Neural progenitor cell (in vitro differentiated cells): ENCODE measurements around the gene IQCE. TPM values are rescaled to one million over a fixed set of nuclear protein-coding genes. Genes with fewer than 3 reads are reported as not detected.

Source experiments
- DNase-seq: peaks from one replicate; pipeline ENCODE4 v3.0.0-alpha.2; 2016; ENCODE audit warnings: low spot score
- H2AFZ ChIP-seq: fragments of 200-600 bp; sonication (generic); replicated peaks from 2 replicates; pipeline ENCODE4 v1.6.1; 2016; ENCODE audit warnings: antibody characterized with exemption
- H3F3A ChIP-seq: fragments of 200-600 bp; sonication (generic); 2 replicates; pipeline ENCODE4 v1.6.1; 2016; ENCODE audit warnings: antibody characterized with exemption, low read depth
- H3K27ac ChIP-seq: fragments of 200-600 bp; sonication (generic); 2 replicates; pipeline ENCODE4 v1.5.1; 2016; ENCODE audit warnings: mild to moderate bottlenecking
- H3K27me3 ChIP-seq: fragments of 200-600 bp; sonication (generic); 2 replicates; pipeline ENCODE4 v1.6.1; 2016; ENCODE audit warnings: mild to moderate bottlenecking, moderate library complexity
- H3K36me3 ChIP-seq: fragments of 200-600 bp; sonication (generic); 2 replicates; pipeline ENCODE4 v1.5.1; 2016
- H3K4me1 ChIP-seq: fragments of 200-600 bp; sonication (generic); 2 replicates; pipeline ENCODE4 v1.6.1; 2016; ENCODE audit warnings: mixed run types
- H3K4me2 ChIP-seq: fragments of 200-600 bp; sonication (generic); 2 replicates; pipeline ENCODE4 v1.6.1; 2016
- H3K4me3 ChIP-seq: fragments of 200-600 bp; sonication (generic); 2 replicates; pipeline ENCODE4 v1.5.1; 2016
- H3K79me2 ChIP-seq: fragments of 200-600 bp; sonication (generic); 2 replicates; pipeline ENCODE4 v1.6.1; 2016; ENCODE audit warnings: low read depth
- H3K9ac ChIP-seq: fragments of 200-600 bp; sonication (generic); 2 replicates; pipeline ENCODE4 v1.6.1; 2016
- H3K9me3 ChIP-seq: fragments of 200-600 bp; sonication (generic); 2 replicates; pipeline ENCODE4 v1.5.1; 2016; ENCODE audit warnings: low read depth
- H4K20me1 ChIP-seq: fragments of 200-600 bp; sonication (generic); 2 replicates; pipeline ENCODE4 v1.6.1; 2016; ENCODE audit warnings: low read depth
- H3K27ac Mint-ChIP-seq: 3 replicates; pipeline ENCODE4 v1.8.0; 2021; ENCODE audit warnings: mixed read lengths
- H3K27me3 Mint-ChIP-seq: 2 replicates; pipeline ENCODE4 v1.8.0; 2022; ENCODE audit warnings: low read depth, mild to moderate bottlenecking, inconsistent platforms, moderate library complexity, mixed read lengths; ENCODE audit not compliant: insufficient read depth
- H3K36me3 Mint-ChIP-seq: 3 replicates; pipeline ENCODE4 v1.8.0; 2021; ENCODE audit warnings: mixed read lengths
- H3K4me1 Mint-ChIP-seq: 3 replicates; pipeline ENCODE4 v1.8.0; 2021; ENCODE audit warnings: mixed read lengths
- H3K4me3 Mint-ChIP-seq: 3 replicates; pipeline ENCODE4 v1.8.0; 2021; ENCODE audit warnings: mild to moderate bottlenecking, moderate library complexity, mixed read lengths
- H3K9me3 Mint-ChIP-seq: 3 replicates; pipeline ENCODE4 v1.8.0; 2020; ENCODE audit warnings: mixed read lengths
- EZH2 ChIP-seq: fragments of 200-600 bp; sonication (generic); IDR thresholded peaks from 2 replicates; pipeline ENCODE4 v1.6.1; 2017; ENCODE audit warnings: antibody characterized with exemption, mild to moderate bottlenecking, moderate library complexity
- EZH2phosphoT487 ChIP-seq: fragments of 200-600 bp; sonication (generic); IDR thresholded peaks from 2 replicates; pipeline ENCODE4 v1.6.1; 2017; ENCODE audit warnings: antibody characterized with exemption
- total RNA-seq: library from RNA; depleted of rRNA; stranded (reverse); fragments of >200 nt; gene quantifications from 2 replicates; pipeline ENCODE4 v1.2.3, GENCODE V29; 2015; ENCODE audit warnings: low replicate concordance
- TF ChIP-seq, protein P1 (sequence below): fragments of 200-600 bp; sonication (generic); IDR thresholded peaks from 2 replicates; pipeline ENCODE4 v1.5.1; 2017; ENCODE audit warnings: antibody characterized with exemption, mild to moderate bottlenecking

Gene IQCE
- total RNA-seq, 1 donor from 2014 or later: 4.6 TPM

GRCh38 chr7:2637066-2637471, 78.3 kb downstream of the IQCE start:
- Mint-ChIP-seq H3K27ac (no peak overlapping the region), H3K36me3 (no peaks in the 10 kb centered on the region), H3K4me1 (peaks cover 34% of the 10 kb centered on the region), H3K27me3 (peaks cover 2% of the 10 kb centered on the region), H3K4me3 (no peak overlapping the region), H3K9me3 (no peaks in the 10 kb centered on the region)
- Histone ChIP-seq H3K9me3 (no peaks in the 10 kb centered on the region), H4K20me1 (peaks cover 98% of the 10 kb centered on the region), H3K4me2 (no peak overlapping the region), H3F3A (peaks cover 18% of the 10 kb centered on the region), H3K27ac (no peak overlapping the region), H3K4me1 (peaks cover 16% of the 10 kb centered on the region), H3K9ac (no peak overlapping the region), H3K79me2 (peaks cover 89% of the 10 kb centered on the region), H3K36me3 (no peaks in the 10 kb centered on the region), H3K4me3 (no peak overlapping the region), H3K27me3 (no peaks in the 10 kb centered on the region), H2AFZ (no peak overlapping the region)
- TF ChIP-seq, protein P1, sequence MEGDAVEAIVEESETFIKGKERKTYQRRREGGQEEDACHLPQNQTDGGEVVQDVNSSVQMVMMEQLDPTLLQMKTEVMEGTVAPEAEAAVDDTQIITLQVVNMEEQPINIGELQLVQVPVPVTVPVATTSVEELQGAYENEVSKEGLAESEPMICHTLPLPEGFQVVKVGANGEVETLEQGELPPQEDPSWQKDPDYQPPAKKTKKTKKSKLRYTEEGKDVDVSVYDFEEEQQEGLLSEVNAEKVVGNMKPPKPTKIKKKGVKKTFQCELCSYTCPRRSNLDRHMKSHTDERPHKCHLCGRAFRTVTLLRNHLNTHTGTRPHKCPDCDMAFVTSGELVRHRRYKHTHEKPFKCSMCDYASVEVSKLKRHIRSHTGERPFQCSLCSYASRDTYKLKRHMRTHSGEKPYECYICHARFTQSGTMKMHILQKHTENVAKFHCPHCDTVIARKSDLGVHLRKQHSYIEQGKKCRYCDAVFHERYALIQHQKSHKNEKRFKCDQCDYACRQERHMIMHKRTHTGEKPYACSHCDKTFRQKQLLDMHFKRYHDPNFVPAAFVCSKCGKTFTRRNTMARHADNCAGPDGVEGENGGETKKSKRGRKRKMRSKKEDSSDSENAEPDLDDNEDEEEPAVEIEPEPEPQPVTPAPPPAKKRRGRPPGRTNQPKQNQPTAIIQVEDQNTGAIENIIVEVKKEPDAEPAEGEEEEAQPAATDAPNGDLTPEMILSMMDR: no peak
- TF ChIP-seq EZH2phosphoT487 (no peak), EZH2 (no peak)
- DNase-seq: no peak

- Histone ChIP-seq H3F3A (peaks cover 19% of the 10 kb centered on the region), H3K79me2 (peaks cover 89% of the 10 kb centered on the region), H3K4me2 (no peak overlapping the region), H3K27ac (peak overlapping the region; percentile 27), H3K36me3 (no peaks in the 10 kb centered on the region), H4K20me1 (peaks cover 98% of the 10 kb centered on the region), H3K27me3 (no peaks in the 10 kb centered on the region), H2AFZ (no peak overlapping the region), H3K9me3 (no peaks in the 10 kb centered on the region), H3K4me3 (no peak overlapping the region), H3K4me1 (peaks cover 16% of the 10 kb centered on the region), H3K9ac (no peak overlapping the region)
- DNase-seq: no peak
- H3K36me3 Mint-ChIP-seq: no peaks in the 10 kb centered on the region
- no peak overlapping the region for H3K4me3 Mint-ChIP-seq
- no peaks in the 10 kb centered on the region for H3K9me3 Mint-ChIP-seq
- H3K27ac Mint-ChIP-seq: no peak overlapping the region
- H3K4me1 Mint-ChIP-seq: peaks cover 34% of the 10 kb centered on the region
- H3K27me3 Mint-ChIP-seq: no peaks in the 10 kb centered on the region
- TF ChIP-seq, protein P1: no peak
- TF ChIP-seq EZH2: no peak
- no peak for TF ChIP-seq EZH2phosphoT487
These were observed 78.9 kb downstream of the IQCE start for GRCh38 chr7:2637505-2638223.

DNA sequence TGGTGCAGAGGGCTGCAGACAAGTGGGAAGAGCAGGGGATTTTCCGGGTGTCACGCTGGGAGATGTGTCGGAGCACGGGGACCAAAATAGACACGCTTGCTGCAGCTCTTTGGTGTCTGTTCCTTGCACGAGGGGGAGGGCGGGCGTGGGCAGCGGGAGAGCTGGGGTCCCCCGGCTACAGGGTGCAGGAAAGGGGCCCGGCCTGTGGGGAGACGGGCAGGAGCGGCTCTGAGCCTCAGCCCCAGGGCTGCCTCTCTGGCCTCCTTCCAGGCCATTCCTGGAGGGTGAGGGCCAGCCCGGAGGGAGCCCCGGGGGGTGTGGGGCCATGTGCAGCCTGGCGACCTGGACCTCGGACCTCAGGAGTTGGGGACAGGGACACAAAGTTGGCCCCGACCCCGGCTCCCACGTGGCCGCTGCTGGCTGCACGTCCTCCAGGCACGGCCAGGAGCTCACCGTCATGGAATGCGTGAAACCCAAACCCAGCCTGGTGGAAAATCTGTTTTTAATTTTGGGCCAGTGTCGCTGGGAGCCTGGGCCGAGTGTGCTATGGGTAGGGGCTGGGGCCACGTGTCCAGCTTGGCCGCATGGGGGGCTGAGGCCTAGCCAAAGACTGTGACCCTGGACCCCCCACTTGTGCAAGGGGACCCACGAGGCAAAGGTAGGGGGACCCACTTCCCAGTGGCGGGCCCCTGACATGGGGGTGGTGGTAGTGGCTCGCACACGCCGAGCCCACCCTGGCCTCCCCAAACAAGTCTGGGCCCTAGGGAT, 79.6 kb downstream of the IQCE start:
- H4K20me1 ChIP-seq: peaks cover 98% of the 10 kb centered on the region
- Mint-ChIP-seq H3K9me3 (no peaks in the 10 kb centered on the region), H3K27me3 (no peaks in the 10 kb centered on the region), H3K4me1 (peaks cover 31% of the 10 kb centered on the region), H3K27ac (no peak overlapping the region), H3K36me3 (no peaks in the 10 kb centered on the region), H3K4me3 (no peak overlapping the region)
- DNase-seq: no peak
- H3K27ac ChIP-seq: peak overlapping the region; percentile 27
- H3K4me3 ChIP-seq: no peak overlapping the region
- H3K9me3 ChIP-seq: no peaks in the 10 kb centered on the region
- peaks cover 89% of the 10 kb centered on the region for H3K79me2 ChIP-seq
- no peaks in the 10 kb centered on the region for H3K36me3 ChIP-seq
- no peak overlapping the region for H3K4me2 ChIP-seq
- TF ChIP-seq EZH2phosphoT487: no peak
- TF ChIP-seq EZH2: no peak
- TF ChIP-seq, protein P1: no peak
- H2AFZ ChIP-seq: no peak overlapping the region
- no peak overlapping the region for H3K9ac ChIP-seq
- peaks cover 15% of the 10 kb centered on the region for H3K4me1 ChIP-seq
- peaks cover 18% of the 10 kb centered on the region for H3F3A ChIP-seq
- no peaks in the 10 kb centered on the region for H3K27me3 ChIP-seq
